ENCODE data around the gene MYO3B.
"Not testable (repeated sequence)": the region's sequence is repeated elsewhere in the genome, so short reads cannot be mapped to it uniquely, and the experiment has no call there.

The MYO3B gene

DNA sequence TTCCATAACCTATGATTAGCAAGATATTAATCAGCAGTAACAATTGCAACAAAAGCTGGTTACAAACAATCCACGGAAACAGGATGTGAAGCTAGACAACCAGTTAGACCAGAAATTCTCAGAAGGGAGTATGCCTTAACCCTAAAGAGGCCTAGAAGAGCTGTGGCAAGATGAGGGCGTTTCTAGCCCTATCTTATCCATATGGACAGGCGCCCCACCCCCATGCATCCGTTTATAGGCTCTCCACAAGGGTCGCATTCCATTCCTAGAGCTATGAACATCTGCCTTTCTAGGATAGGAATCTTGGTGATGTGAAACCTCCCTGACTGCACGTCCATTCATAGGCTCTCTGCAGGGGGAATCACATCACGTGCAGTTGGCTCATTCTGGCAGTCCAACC, 441.0 kb downstream of the MYO3B start:
- H3K4me3 Mint-ChIP-seq, H3K4me1 Mint-ChIP-seq, H3K36me3 Mint-ChIP-seq, ATAC-seq, H3K27ac Mint-ChIP-seq, H3K27me3 Mint-ChIP-seq: not testable (repeated sequence)
- peaks cover 15% of the 10 kb centered on the region for H3K9me3 Mint-ChIP-seq

DNA sequence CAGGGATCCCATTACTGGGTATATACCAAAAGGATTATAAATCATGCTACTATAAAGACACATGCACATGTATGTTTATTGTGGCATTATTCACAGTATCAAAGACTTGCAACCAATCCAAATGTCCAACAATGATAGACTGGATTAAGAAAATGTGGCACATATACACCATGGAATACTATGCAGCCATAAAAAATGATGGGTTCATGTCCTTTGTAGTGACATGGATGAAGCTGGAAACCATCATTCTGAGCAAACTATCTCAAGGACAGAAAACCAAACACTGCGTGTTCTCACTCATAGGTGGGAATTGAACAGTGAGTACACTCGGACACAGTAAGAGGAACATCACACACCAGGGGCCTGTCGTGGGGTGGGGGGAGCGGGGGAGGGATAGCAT, 457.1 kb downstream of the MYO3B start:
- not testable (repeated sequence) for H3K9me3 Mint-ChIP-seq, H3K27ac Mint-ChIP-seq, H3K4me3 Mint-ChIP-seq, H3K4me1 Mint-ChIP-seq, ATAC-seq, H3K36me3 Mint-ChIP-seq
- H3K27me3 Mint-ChIP-seq = peaks cover 17% of the 10 kb centered on the region

DNA sequence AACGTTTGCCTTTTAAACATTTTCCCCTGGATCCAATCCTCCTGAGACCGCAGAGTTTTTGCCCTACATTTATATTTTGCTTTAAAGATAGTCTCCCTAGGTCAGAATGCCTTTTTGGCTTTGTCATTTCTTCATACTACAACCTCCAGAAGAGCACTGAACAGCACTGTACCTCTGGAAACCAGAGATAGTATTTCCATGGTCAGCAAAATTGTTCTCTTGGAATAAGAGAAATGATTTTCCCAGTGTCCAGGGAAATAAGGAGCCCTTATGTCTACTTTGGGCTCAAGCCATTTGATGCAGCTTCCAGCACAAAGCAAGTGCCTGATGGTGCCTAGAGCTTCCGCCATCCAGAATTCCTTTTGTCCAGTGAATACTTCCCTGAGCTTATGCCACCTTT, 461.7 kb downstream of the MYO3B start:
- H3K27ac Mint-ChIP-seq = no peak overlapping the region
- ATAC-seq = no peak
- no peaks in the 10 kb centered on the region for H3K4me1 Mint-ChIP-seq
- no peaks in the 10 kb centered on the region for H3K9me3 Mint-ChIP-seq
- H3K27me3 Mint-ChIP-seq = no peaks in the 10 kb centered on the region
- H3K4me3 Mint-ChIP-seq = no peak overlapping the region
- no peaks in the 10 kb centered on the region for H3K36me3 Mint-ChIP-seq

- Mint-ChIP-seq H3K4me3 (no peak overlapping the region), H3K27me3 (no peaks in the 10 kb centered on the region), H3K9me3 (no peaks in the 10 kb centered on the region), H3K27ac (no peak overlapping the region), H3K4me1 (no peaks in the 10 kb centered on the region), H3K36me3 (no peaks in the 10 kb centered on the region)
- no peak for ATAC-seq
Observed at GRCh38 chr2:170641961-170642360, 464.0 kb downstream of the MYO3B start.

GRCh38 chr2:170643346-170643745, 465.4 kb downstream of the MYO3B start:
- no peaks in the 10 kb centered on the region for H3K9me3 Mint-ChIP-seq
- H3K4me3 Mint-ChIP-seq = no peak overlapping the region
- no peak for ATAC-seq
- no peaks in the 10 kb centered on the region for H3K27me3 Mint-ChIP-seq
- H3K27ac Mint-ChIP-seq = no peak overlapping the region
- no peaks in the 10 kb centered on the region for H3K4me1 Mint-ChIP-seq
- no peaks in the 10 kb centered on the region for H3K36me3 Mint-ChIP-seq

DNA sequence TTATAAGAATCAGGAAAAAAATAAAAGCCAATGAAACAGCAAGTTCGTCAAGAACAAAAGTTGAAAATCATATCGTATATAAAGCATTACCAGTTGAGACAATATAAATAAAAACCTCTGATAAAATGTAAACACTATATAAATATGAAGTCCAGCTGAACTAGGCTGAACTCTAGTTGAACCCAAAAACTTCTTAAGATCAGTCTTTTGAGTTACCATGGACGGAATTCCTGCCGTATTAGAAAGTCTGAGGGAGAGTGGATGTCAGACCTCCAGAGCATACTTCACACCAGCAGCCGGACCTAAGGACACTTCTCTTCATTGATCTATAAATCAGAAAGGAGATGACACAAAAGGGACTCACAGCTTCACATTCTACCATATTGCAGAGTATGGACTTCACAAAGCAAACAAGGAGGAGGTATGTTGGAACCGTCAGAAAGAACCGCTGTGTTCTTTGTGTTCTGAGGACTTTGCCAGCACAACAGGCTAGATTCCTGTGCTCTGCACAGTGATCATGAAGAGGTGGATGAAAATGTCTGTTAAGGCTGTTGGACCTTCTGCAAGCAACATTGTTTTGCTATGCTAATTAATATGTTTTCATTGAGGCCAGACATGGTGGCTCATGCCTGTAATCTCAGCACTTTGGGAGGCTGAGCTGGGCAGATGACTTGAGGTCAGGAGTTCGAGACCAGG, 469.9 kb downstream of the MYO3B start:
- H3K9me3 Mint-ChIP-seq = no peaks in the 10 kb centered on the region
- no peaks in the 10 kb centered on the region for H3K36me3 Mint-ChIP-seq
- H3K27me3 Mint-ChIP-seq = no peaks in the 10 kb centered on the region
- no peak overlapping the region for H3K4me3 Mint-ChIP-seq
- no peak for ATAC-seq
- no peaks in the 10 kb centered on the region for H3K4me1 Mint-ChIP-seq
- H3K27ac Mint-ChIP-seq = no peak overlapping the region

DNA sequence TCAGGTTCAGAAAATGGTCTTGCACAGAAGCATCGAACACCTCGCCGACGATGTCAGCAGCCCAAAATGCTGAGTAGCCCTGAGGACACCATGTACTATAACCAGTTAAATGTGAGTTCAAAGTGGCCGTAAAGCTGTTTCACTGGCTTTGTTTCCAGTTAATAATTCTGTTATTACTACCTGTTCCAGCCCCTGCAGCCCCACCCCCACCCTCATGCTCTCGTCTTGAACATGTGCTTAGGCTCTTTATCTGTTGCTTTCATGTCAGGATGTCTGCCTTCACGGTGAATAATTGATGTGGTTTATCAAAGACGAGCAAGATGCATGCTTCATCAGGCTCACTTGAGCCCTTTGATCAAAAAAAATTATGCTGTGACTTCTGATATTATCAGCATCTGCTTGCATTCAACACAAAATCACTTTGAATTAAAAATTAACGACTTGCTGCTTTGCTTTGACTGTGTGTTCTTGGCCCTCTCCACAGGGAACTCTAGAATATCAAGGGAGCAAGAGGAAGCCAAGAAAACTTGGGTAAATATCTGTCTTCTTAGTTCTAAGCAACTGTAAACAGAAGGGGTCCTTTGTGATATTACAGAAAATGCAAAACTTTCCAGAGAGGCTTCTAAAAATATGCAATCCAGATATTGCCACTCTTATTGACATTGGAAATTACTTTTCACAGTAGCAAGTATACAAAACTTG, 473.8 kb downstream of the MYO3B start:
- Mint-ChIP-seq H3K4me3 (no peak overlapping the region), H3K36me3 (no peaks in the 10 kb centered on the region), H3K27me3 (peaks cover 5% of the 10 kb centered on the region), H3K27ac (no peak overlapping the region), H3K4me1 (no peaks in the 10 kb centered on the region), H3K9me3 (no peaks in the 10 kb centered on the region)
- ATAC-seq = no peak

DNA sequence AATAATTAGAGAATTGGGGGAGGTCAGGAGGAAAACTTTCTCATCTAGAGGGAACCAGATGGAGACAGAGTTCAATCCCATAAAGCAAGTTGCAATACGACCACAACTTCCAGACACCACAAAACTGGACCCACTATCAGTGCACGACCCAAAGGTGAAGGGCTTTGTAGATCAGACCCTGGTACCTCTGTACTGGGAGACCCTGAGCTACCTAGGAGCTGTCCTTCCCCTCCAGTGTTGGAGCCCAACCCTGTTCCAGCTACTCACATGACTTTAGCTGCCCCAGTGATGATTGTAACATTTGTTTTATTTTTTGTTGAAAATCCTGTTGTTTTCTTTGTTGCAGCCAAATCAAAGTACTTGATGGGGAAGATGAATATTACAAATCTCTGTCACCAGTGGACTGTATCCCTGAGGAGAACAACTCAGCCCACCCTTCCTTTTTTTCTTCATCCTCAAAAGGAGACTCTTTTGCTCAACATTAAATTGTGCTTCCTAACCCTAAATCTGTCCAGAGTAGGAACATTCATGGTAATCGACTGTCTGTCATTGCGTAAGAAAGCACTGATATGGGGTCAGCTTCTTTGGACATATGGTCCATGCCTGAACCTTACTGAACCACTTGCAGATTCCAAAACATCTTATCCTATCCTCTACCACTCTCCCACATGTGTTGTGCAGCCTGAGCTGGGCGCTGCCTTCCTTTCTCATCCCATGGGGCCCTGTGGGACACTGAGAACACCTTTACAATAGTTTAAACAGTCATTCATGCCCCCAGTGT, 474.9 kb downstream of the MYO3B start:
- no peaks in the 10 kb centered on the region for H3K4me1 Mint-ChIP-seq
- H3K27ac Mint-ChIP-seq = no peak overlapping the region
- ATAC-seq = peak; percentile 55
- H3K9me3 Mint-ChIP-seq = no peaks in the 10 kb centered on the region
- peaks cover 5% of the 10 kb centered on the region for H3K27me3 Mint-ChIP-seq
- no peaks in the 10 kb centered on the region for H3K36me3 Mint-ChIP-seq
- H3K4me3 Mint-ChIP-seq = no peak overlapping the region

- Mint-ChIP-seq H3K4me3 (no peak overlapping the region), H3K4me1 (no peaks in the 10 kb centered on the region), H3K9me3 (no peaks in the 10 kb centered on the region), H3K36me3 (no peaks in the 10 kb centered on the region), H3K27ac (no peak overlapping the region), H3K27me3 (peaks cover 5% of the 10 kb centered on the region)
- ATAC-seq = no peak
Observed at GRCh38 chr2:170656669-170657068, 478.7 kb downstream of the MYO3B start.

DNA sequence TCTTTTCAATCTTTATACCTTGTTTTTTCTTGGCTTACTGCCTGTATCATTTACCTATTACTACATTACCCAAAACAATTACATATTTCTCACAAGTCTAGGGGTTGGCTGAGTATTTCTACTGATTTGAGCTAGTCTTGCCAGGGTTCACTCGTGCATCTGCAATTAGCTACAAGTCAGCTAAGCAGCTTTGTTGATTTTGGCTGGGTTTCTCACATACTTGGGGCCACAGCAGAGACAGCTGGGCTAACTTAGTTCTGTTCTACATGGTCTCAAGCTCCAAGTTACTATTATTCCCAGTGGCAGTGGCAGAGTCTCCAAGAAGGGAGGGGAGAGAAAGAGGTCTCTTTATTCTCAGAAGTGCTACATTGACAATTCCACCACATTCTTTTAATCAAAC, 482.5 kb downstream of the MYO3B start:
- no peak for ATAC-seq
- no peak overlapping the region for H3K27ac Mint-ChIP-seq
- H3K27me3 Mint-ChIP-seq = no peaks in the 10 kb centered on the region
- no peaks in the 10 kb centered on the region for H3K9me3 Mint-ChIP-seq
- no peaks in the 10 kb centered on the region for H3K36me3 Mint-ChIP-seq
- no peak overlapping the region for H3K4me3 Mint-ChIP-seq
- no peaks in the 10 kb centered on the region for H3K4me1 Mint-ChIP-seq

- no peaks in the 10 kb centered on the region for H3K27me3 Mint-ChIP-seq
- no peaks in the 10 kb centered on the region for H3K4me1 Mint-ChIP-seq
- H3K36me3 Mint-ChIP-seq = no peaks in the 10 kb centered on the region
- ATAC-seq = no peak
- H3K9me3 Mint-ChIP-seq = no peaks in the 10 kb centered on the region
- no peak overlapping the region for H3K27ac Mint-ChIP-seq
- no peak overlapping the region for H3K4me3 Mint-ChIP-seq
Observed at GRCh38 chr2:170665743-170666142, 487.8 kb downstream of the MYO3B start.

DNA sequence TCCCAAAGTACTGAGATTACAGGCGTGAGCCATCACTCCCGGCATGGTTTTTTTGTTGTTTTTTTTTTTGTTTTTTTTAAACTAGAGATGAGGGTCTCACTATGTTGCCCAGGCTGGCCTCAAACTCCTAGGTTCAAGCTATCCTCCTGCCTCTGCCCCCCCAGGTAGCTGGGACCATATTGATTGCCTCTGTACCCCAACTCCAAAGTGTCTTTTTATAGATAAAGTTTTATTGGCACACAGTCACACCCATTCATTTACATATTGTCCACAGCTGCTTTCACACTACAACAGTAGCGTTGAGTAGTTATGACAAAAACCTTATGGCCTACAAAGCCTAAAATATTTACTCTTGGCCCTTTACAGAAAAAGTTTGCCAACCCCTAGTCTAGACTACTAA, 492.0 kb downstream of the MYO3B start:
- peaks cover 13% of the 10 kb centered on the region for H3K27me3 Mint-ChIP-seq
- no peaks in the 10 kb centered on the region for H3K4me1 Mint-ChIP-seq
- ATAC-seq = no peak
- no peaks in the 10 kb centered on the region for H3K9me3 Mint-ChIP-seq
- no peak overlapping the region for H3K27ac Mint-ChIP-seq
- no peaks in the 10 kb centered on the region for H3K36me3 Mint-ChIP-seq
- H3K4me3 Mint-ChIP-seq = no peak overlapping the region

DNA sequence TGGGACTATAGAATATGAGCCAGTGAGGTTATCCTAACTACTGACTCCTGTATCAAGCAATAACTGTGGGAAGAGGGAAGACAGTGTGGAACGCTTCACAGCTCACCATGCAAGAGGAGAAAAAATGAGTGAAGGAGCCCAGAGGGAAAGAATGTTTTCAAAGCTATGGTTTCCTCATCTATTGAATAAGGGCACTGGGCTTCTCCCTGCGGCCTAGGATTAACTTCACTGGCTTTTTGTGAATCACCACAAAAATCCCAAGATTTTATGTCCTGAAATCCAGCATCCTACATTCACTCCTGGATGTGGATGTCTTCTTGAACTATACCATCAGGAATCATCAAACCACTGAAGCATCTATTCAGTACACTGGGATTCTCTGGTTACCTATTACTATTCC, 492.7 kb downstream of the MYO3B start:
- peaks cover 13% of the 10 kb centered on the region for H3K27me3 Mint-ChIP-seq
- H3K4me1 Mint-ChIP-seq = no peaks in the 10 kb centered on the region
- no peaks in the 10 kb centered on the region for H3K36me3 Mint-ChIP-seq
- no peak overlapping the region for H3K4me3 Mint-ChIP-seq
- H3K9me3 Mint-ChIP-seq = no peaks in the 10 kb centered on the region
- no peak for ATAC-seq
- H3K27ac Mint-ChIP-seq = no peak overlapping the region

GRCh38 chr2:170671079-170671478, 493.1 kb downstream of the MYO3B start:
- Mint-ChIP-seq H3K27me3 (peaks cover 13% of the 10 kb centered on the region), H3K4me1 (no peaks in the 10 kb centered on the region), H3K27ac (no peak overlapping the region), H3K4me3 (no peak overlapping the region), H3K36me3 (no peaks in the 10 kb centered on the region), H3K9me3 (no peaks in the 10 kb centered on the region)
- no peak for ATAC-seq

GRCh38 chr2:170674282-170674681, 496.3 kb downstream of the MYO3B start:
- not testable (repeated sequence) for H3K4me1 Mint-ChIP-seq, ATAC-seq, H3K9me3 Mint-ChIP-seq

GRCh38 chr2:170675701-170676100, 497.8 kb downstream of the MYO3B start:
- ATAC-seq = no peak
- no peaks in the 10 kb centered on the region for H3K9me3 Mint-ChIP-seq
- no peak overlapping the region for H3K4me3 Mint-ChIP-seq
- no peaks in the 10 kb centered on the region for H3K36me3 Mint-ChIP-seq
- no peak overlapping the region for H3K27ac Mint-ChIP-seq
- H3K27me3 Mint-ChIP-seq = peaks cover 13% of the 10 kb centered on the region
- no peaks in the 10 kb centered on the region for H3K4me1 Mint-ChIP-seq

More at GRCh38 chr2:170674282-170674681, 496.3 kb downstream of the MYO3B start:
- H3K36me3 Mint-ChIP-seq, H3K27ac Mint-ChIP-seq, H3K4me3 Mint-ChIP-seq: not testable (repeated sequence)
- peaks cover 13% of the 10 kb centered on the region for H3K27me3 Mint-ChIP-seq

Data from stimulated activated memory B cell treated with anti-CD40 and anti-IgM and Interleukin-4, amounts not matched to agents 10 μg/mL and 1 μg/mL and 100 μg/mL, for 72 hours (primary cell).